ENCODE data around the gene DLG1.

GRCh38 chr3:197181741-197182140, 116.7 kb downstream of the DLG1 start:
- TF ChIP-seq CREB1 (IDR thresholded peaks at IDR 0.05; ENCODE audit: low read depth) (no peak), ZBTB7A (IDR thresholded peaks at IDR 0.05; ENCODE audit: low read depth) (no peak), TCF12 (IDR thresholded peaks at IDR 0.05; ENCODE audit: low read depth) (no peak)
